LoVo (cell line): ENCODE measurements around the gene CNST.
A peak's percentile ranks its signal among the peaks of the same experiment; 100 is the strongest.

Experiments
- DNase-seq: peaks from one replicate; pipeline ENCODE4 v3.0.0-alpha.2; 2016; ENCODE audit warnings: low spot score

CNST gene

GRCh38 chr1:246566128-246566812 lies at the start of gene CNST, which contains the start of gene TFB2M:
Gene CNST (plus strand): TSS chr1:246566456. CDS start chr1:246591563, 25,107 bp downstream.
Gene TFB2M (minus strand): TSS chr1:246566261. CDS start chr1:246566138, 123 bp downstream.
- DNase-seq = peak; percentile 98

- DNase-seq = no peak
These were observed 48.9 kb upstream of the CNST start for GRCh38 chr1:246517391-246517790.

- no peak for DNase-seq
These were observed 47.6 kb upstream of the CNST start for GRCh38 chr1:246518456-246519205.

GRCh38 chr1:246519514-246519913 lies 46.7 kb upstream of the CNST start:
- DNase-seq = no peak

GRCh38 chr1:246526380-246526779 lies 39.9 kb upstream of the CNST start:
- DNase-seq = no peak

GRCh38 chr1:246526915-246527314 lies 39.3 kb upstream of the CNST start:
- no peak for DNase-seq

- no peak for DNase-seq
These were observed 38.7 kb upstream of the CNST start for GRCh38 chr1:246527402-246528088.

- peak; percentile 18 for DNase-seq
These were observed 37.1 kb upstream of the CNST start for GRCh38 chr1:246528933-246529731.

GRCh38 chr1:246530482-246530881 lies 35.8 kb upstream of the CNST start:
- no peak for DNase-seq

- DNase-seq = no peak
These were observed 33.7 kb upstream of the CNST start for GRCh38 chr1:246532519-246532918.

- DNase-seq = no peak
These were observed 32.8 kb upstream of the CNST start for GRCh38 chr1:246533371-246533905.

GRCh38 chr1:246534114-246534513 lies 32.1 kb upstream of the CNST start:
- DNase-seq = no peak

- no peak for DNase-seq
These were observed 28.8 kb upstream of the CNST start for GRCh38 chr1:246537441-246537840.

GRCh38 chr1:246537887-246538286 lies 28.4 kb upstream of the CNST start:
- DNase-seq = no peak

GRCh38 chr1:246540738-246541491 lies 25.3 kb upstream of the CNST start:
- DNase-seq = no peak

GRCh38 chr1:246544001-246544400 lies 22.3 kb upstream of the CNST start:
- no peak for DNase-seq

GRCh38 chr1:246549665-246550064 lies 16.6 kb upstream of the CNST start:
- no peak for DNase-seq

- no peak for DNase-seq
These were observed 15.9 kb upstream of the CNST start for GRCh38 chr1:246550402-246550801.

- DNase-seq = no peak
These were observed 14.1 kb upstream of the CNST start for GRCh38 chr1:246552110-246552509.

- DNase-seq = no peak
These were observed 12.1 kb upstream of the CNST start for GRCh38 chr1:246554201-246554600.

GRCh38 chr1:246558041-246558440 lies 8.2 kb upstream of the CNST start:
- no peak for DNase-seq
